GM18505 (cell line): ENCODE results near the gene ADRA2B.
"Not testable (repeated sequence)": the region's sequence is repeated elsewhere in the genome, so short reads cannot be mapped to it uniquely, and the experiment has no call there.

ENCODE experiments used
- ATAC-seq: cut with Tn5 transposase; IDR thresholded peaks from one replicate; pipeline ENCODE4 v1.9.1; 2021; ENCODE audit not compliant: unreplicated experiment
- POLR2A ChIP-seq: IDR thresholded peaks from 4 replicates; pipeline ENCODE4 v1.6.1; 2011; ENCODE audit warnings: borderline replicate concordance; ENCODE audit not compliant: insufficient read depth, insufficient read length; ENCODE audit errors: extremely low read depth

Gene ADRA2B

DNA sequence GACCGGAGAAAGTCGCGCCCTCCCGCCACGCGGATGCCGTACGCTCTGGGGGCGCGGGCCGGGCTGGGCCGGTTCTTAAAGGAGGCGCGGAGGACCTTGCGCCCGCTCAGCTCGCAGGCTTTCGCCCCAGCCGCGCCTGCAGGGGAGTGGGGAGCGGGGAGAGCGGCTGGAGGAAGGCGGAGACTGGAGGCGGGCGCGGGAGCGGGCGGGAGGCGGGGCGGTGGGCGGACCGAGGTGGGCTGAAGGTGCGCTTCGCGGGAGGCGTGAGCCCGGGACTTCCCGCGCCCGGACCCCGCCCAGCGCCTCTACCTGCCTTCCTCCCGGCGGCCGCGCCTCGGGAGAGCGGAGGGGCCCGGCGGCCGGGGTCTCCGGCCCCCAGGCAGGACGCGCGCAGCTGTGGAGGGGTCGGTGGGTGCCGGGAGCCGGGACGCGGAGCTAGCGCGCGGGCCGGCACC lies at the start of gene ADRA2B:
Gene ADRA2B, minus strand, starts transcription at position 148 of the 455 bp plus-strand sequence. CDS start 422 bp downstream, outside the sequence.
- no peak for TF ChIP-seq POLR2A
- peak; percentile 49 for ATAC-seq

GRCh38 chr2:96164459-96165184 lies 48.3 kb upstream of the ADRA2B start:
- peak; percentile 88 for TF ChIP-seq POLR2A
- peak; percentile 63 for ATAC-seq

- ATAC-seq: peak; percentile 55
Measured at GRCh38 chr2:96163768-96164429, 47.5 kb upstream of the ADRA2B start.

GRCh38 chr2:96163415-96163767 lies 47.0 kb upstream of the ADRA2B start:
- peak; percentile 5 for ATAC-seq
- TF ChIP-seq POLR2A: no peak

More at GRCh38 chr2:96163768-96164429, 47.5 kb upstream of the ADRA2B start:
- peak; percentile 58 for TF ChIP-seq POLR2A

- no peak for ATAC-seq
- no peak for TF ChIP-seq POLR2A
Measured at GRCh38 chr2:96161898-96162297, 45.5 kb upstream of the ADRA2B start.

GRCh38 chr2:96160366-96160765 lies 44.0 kb upstream of the ADRA2B start:
- ATAC-seq: not testable (repeated sequence)

DNA sequence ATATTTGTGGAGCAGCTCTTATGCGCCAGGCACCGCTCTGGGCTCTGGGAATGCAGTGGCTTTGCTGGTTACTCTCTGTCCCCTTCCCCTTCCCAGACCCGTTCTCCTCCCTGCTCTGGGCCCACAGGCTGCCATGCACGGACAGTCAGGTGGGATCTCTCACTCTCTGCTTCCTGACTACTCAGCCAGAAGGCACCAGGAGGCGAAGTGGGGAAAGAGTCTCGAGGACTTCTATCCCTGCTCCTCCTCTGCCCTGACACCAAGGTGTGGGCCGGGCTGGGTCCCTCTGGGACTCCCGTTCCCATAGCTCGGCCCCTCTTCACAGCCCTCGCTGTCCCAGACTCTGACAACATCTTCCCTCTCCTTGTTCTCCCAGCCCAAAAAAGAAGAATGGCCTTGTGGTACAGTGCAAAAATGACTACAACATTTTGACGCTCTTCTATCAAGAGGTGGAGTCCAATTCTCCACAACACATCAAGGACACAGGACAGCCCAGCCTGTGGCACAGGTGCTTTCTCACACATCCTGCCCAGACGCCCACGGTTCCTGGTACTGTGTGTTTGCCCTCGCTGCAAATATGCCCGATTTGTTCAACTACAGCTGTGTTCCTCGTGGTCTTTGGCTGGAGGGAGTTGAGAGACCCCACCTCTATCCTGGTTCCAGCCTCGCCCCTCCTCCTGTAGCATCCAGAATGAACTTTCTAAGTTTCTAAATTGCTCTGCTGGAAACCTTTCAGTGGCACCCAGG lies 42.9 kb upstream of the ADRA2B start:
- peak; percentile 19 for TF ChIP-seq POLR2A
- ATAC-seq: no peak

DNA sequence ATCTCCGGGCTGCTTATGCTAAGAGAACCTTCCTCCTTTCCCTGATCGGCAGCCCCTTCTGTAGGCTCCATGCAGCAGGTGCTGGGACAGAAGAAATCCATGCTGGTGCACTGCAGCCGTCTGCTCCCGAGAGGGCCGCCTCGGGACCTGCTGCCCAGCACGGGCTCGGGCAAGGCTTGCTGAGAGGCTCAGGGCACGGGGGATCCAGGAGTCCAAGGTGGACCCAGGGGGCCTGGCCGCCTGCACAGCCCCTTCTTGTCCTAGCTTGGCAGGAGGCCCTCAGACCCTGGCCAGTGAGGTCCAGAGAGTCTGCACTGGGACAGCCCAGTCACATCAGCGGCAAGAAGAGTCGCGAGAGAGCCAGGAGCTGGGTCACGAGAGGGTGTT lies 42.2 kb upstream of the ADRA2B start:
- no peak for ATAC-seq
- TF ChIP-seq POLR2A: peak; percentile 17

DNA sequence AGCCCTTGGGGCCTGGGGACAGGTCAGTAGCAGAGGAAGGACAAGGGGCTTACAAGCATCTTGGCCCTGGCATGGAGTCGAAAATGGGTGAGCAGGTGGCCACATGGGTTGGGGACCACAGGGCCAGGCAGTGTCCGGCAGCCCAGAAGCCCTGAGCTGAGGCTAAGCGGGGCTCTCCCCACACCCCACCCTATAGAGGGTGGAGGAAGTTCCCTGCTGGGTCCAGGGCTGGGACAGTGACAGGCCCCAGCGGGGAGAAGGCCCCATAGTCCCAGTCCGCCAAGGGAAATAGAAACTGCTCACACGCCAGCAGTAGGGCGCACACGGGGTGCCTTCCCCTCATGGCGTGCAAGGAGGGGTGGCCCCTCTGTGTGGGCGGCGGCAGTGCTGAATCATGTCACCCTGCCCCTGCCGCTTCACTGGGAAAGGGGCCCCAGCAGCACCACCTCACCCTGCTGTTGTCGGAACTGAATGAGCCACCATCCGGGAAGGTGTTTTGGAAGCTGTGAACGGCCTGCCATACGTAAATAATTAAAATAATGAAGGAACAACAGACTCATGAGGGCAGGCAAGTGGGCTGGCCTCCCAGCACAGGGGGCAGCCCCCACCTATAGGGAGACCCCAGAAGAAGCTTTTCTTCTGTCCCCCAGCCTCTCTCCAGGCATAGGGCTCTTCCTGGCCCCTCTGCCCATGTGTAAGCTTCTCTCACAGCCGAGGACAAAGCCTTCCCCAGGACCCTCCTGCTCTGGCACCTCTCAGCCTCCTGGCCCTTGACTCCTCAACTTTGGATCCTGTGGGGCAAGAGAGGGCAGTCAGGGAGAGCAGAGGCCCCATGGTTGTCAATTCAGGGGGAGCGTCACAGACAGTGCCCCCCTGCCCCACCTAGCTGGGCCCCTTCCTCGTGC lies 41.5 kb upstream of the ADRA2B start:
- ATAC-seq: peak; percentile 50
- TF ChIP-seq POLR2A: peak; percentile 58

- TF ChIP-seq POLR2A: no peak
- no peak for ATAC-seq
Measured at GRCh38 chr2:96156926-96157648, 40.7 kb upstream of the ADRA2B start.

- ATAC-seq: no peak
- TF ChIP-seq POLR2A: no peak
Measured at GRCh38 chr2:96156011-96156820, 39.8 kb upstream of the ADRA2B start.
